ENCODE data around the gene TCF12. TPM values are rescaled to one million over a fixed set of nuclear protein-coding genes. Genes with fewer than 3 reads are reported as not detected.

TCF12 gene
- polyA plus RNA-seq (2013, experiment 1 of 2), result 79.2 TPM
- polyA plus RNA-seq (2013, experiment 2 of 2), result 81.9 TPM

DNA sequence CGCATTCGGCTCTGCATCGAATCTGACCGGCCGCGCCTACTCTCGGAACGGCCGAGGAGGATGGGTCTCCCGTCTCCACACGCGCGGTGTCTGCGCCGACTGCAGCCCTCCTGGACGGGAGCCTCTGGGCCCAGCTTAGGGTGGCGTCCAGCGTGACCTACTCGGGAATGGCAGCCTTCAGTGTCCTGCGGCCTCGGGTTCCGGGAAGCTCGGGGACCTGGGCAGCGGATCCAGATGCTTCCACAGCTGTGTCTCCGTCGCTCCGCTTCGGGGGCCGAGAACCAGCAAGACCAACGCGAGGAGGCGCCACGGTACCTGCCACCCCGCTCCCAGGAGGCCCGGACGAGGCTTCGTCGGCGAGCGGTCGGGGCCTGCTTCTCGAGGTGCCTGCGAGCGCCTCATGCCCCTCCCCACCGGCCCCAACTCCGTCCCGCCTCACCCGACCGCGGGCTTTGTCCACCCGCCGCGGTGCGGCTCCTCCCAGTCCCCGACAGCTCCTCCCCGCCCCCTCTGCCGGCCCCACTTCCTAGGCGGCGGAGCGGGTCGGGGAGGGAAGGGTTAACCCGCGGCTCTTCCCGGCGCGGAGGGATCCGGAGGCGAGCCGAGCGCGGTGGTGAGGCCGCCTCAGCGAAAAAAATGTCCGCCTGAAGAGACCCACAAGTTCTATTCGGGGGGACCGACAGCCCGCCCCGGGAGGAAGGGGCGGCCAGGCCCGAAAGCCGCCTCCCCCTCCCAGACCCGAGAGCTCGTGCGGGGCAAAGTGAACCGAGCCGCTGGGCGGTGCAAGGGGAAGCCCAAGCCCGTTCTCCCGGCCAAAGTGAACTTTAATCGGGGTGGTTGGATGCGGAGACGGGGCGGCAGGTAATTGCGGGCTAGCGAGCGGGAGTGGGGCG is at the start of gene TCF12:
Gene TCF12 (plus strand): TSS at position 599 of the 893 bp plus-strand sequence. CDS start 1,270 bp downstream, outside the sequence.
- peak within 1 kb of the TSS; percentile 98 for H2AK5ac ChIP-seq (ENCODE audit: low read depth, low read length)
- no CpG with 5 or more reads among the region's 97 CpGs for WGBS, 2 donors (ENCODE audit: extremely low coverage in 2 of 2, insufficient read length in 2 of 2, insufficient replicate concordance in 1 of 2)
- H2BK15ac ChIP-seq (ENCODE audit: low read length), result peak within 1 kb of the TSS; percentile 97
- peak within 1 kb of the TSS; percentile 100 for H2BK120ac ChIP-seq (ENCODE audit: low read depth, low read length)
- DNase-seq (ENCODE audit: low spot score), result peak; percentile 97
- H3K27me3 ChIP-seq (ENCODE audit: control insufficient read depth in 3 of 3, insufficient read depth in 3 of 3, low read depth in 1 of 3, low read length in 3 of 3), result no peaks in the 10 kb centered on the region
- H3K79me1 ChIP-seq (ENCODE audit: low read depth, low read length), result peaks cover 3% of the 10 kb centered on the region
- H4K91ac ChIP-seq (ENCODE audit: low read depth, low read length, poor library complexity), result peak within 1 kb of the TSS; percentile 72
- peak within 1 kb of the TSS; percentile 66 for H4K8ac ChIP-seq (ENCODE audit: low read depth, low read length)
- peak within 1 kb of the TSS; percentile 97 for H3K9ac ChIP-seq (ENCODE audit: low read depth, low read length, poor library complexity)
- H2BK5ac ChIP-seq (ENCODE audit: low read length), result peak within 1 kb of the TSS; percentile 99
- peak within 1 kb of the TSS; percentile 69 for H3K4me2 ChIP-seq (ENCODE audit: insufficient read depth, low read length, poor library complexity, severe bottlenecking)
- peak within 1 kb of the TSS; percentile 94 for H2AFZ ChIP-seq (ENCODE audit: low read length)
- peaks cover 5 to 8% of the 10 kb centered on the region in 2 donors for H3K9me3 ChIP-seq (replicated peaks in 1 of 2; ENCODE audit: control insufficient read depth in 2 of 2, insufficient read depth in 1 of 2, low read depth in 1 of 2, low read length in 2 of 2)
- peak within 1 kb of the TSS; percentile 100 for H3K18ac ChIP-seq (ENCODE audit: low read length)
- peak within 1 kb of the TSS; percentile 89 for H3K4ac ChIP-seq (ENCODE audit: low read length)
- H3K14ac ChIP-seq (ENCODE audit: low read length), result peak within 1 kb of the TSS; percentile 97
- peak within 1 kb of the TSS; percentile 86 for H3K23ac ChIP-seq (ENCODE audit: low read depth, low read length, poor library complexity)
- H3K27ac ChIP-seq (replicated peaks; ENCODE audit: low read length), result peak within 1 kb of the TSS; percentile 95
- peak within 1 kb of the TSS; percentile 87 for H2BK12ac ChIP-seq (ENCODE audit: low read length)
- peaks cover 0 to 34% of the 10 kb centered on the region in 2 donors for H3K36me3 ChIP-seq (replicated peaks in 1 of 2; ENCODE audit: control insufficient read depth in 2 of 2, insufficient read depth in 2 of 2, low read length in 2 of 2)
- peaks cover 5 to 12% of the 10 kb centered on the region in 2 donors for H3K4me1 ChIP-seq (ENCODE audit: control insufficient read depth in 2 of 2, insufficient read depth in 1 of 2, low read depth in 1 of 2, low read length in 2 of 2)
- H3K4me3 ChIP-seq (ENCODE audit: low read length in 2 of 2), result peak within 1 kb of the TSS; percentile 80 to 100

- H2BK120ac ChIP-seq (ENCODE audit: low read depth, low read length), result no peak overlapping the region
- no peak overlapping the region for H3K4me2 ChIP-seq (ENCODE audit: insufficient read depth, low read length, poor library complexity, severe bottlenecking)
- no peak overlapping the region for H3K9ac ChIP-seq (ENCODE audit: low read depth, low read length, poor library complexity)
- no peak overlapping the region for H3K4ac ChIP-seq (ENCODE audit: low read length)
- H4K91ac ChIP-seq (ENCODE audit: low read depth, low read length, poor library complexity), result no peak overlapping the region
- no peak overlapping the region for H4K8ac ChIP-seq (ENCODE audit: low read depth, low read length)
- H2AK5ac ChIP-seq (ENCODE audit: low read depth, low read length), result no peak overlapping the region
- no peak overlapping the region for H2BK5ac ChIP-seq (ENCODE audit: low read length)
- no peak overlapping the region for H3K27ac ChIP-seq (replicated peaks; ENCODE audit: low read length)
- no peak overlapping the region for H3K18ac ChIP-seq (ENCODE audit: low read length)
- no CpG with 5 or more reads among the region's 3 CpGs for WGBS, 2 donors (ENCODE audit: extremely low coverage in 2 of 2, insufficient read length in 2 of 2, insufficient replicate concordance in 1 of 2)
- DNase-seq (ENCODE audit: low spot score), result no peak
- no peak overlapping the region for H2BK15ac ChIP-seq (ENCODE audit: low read length)
- H3K79me1 ChIP-seq (ENCODE audit: low read depth, low read length), result no peaks in the 10 kb centered on the region
- H3K27me3 ChIP-seq (ENCODE audit: control insufficient read depth in 3 of 3, insufficient read depth in 3 of 3, low read depth in 1 of 3, low read length in 3 of 3), result no peaks in the 10 kb centered on the region
- peaks cover 2 to 13% of the 10 kb centered on the region in 2 donors for H3K4me1 ChIP-seq (ENCODE audit: control insufficient read depth in 2 of 2, insufficient read depth in 1 of 2, low read depth in 1 of 2, low read length in 2 of 2)
- no peak overlapping the region for H2BK12ac ChIP-seq (ENCODE audit: low read length)
- H3K14ac ChIP-seq (ENCODE audit: low read length), result no peak overlapping the region
- H3K4me3 ChIP-seq (ENCODE audit: low read length in 2 of 2), result no peak overlapping the region
- H3K23ac ChIP-seq (ENCODE audit: low read depth, low read length, poor library complexity), result no peak overlapping the region
- H3K9me3 ChIP-seq (replicated peaks in 1 of 2; ENCODE audit: control insufficient read depth in 2 of 2, insufficient read depth in 1 of 2, low read depth in 1 of 2, low read length in 2 of 2), result no peaks in the 10 kb centered on the region
- H3K36me3 ChIP-seq (replicated peaks in 1 of 2; ENCODE audit: control insufficient read depth in 2 of 2, insufficient read depth in 2 of 2, low read length in 2 of 2), result no peaks in the 10 kb centered on the region
- no peak overlapping the region for H2AFZ ChIP-seq (ENCODE audit: low read length)
Observed at GRCh38 chr15:56869573-56869972, 48.9 kb upstream of the TCF12 start.

GRCh38 chr15:56871185-56871584 is 47.3 kb upstream of the TCF12 start:
- Histone ChIP-seq H2BK12ac (ENCODE audit: low read length) (no peak overlapping the region), H3K9me3 (replicated peaks in 1 of 2; ENCODE audit: control insufficient read depth in 2 of 2, insufficient read depth in 1 of 2, low read depth in 1 of 2, low read length in 2 of 2) (no peaks in the 10 kb centered on the region), H2BK120ac (ENCODE audit: low read depth, low read length) (no peak overlapping the region), H2BK5ac (ENCODE audit: low read length) (no peak overlapping the region), H3K18ac (ENCODE audit: low read length) (no peak overlapping the region), H2AK5ac (ENCODE audit: low read depth, low read length) (no peak overlapping the region), H3K23ac (ENCODE audit: low read depth, low read length, poor library complexity) (no peak overlapping the region), H3K14ac (ENCODE audit: low read length) (no peak overlapping the region), H3K36me3 (replicated peaks in 1 of 2; ENCODE audit: control insufficient read depth in 2 of 2, insufficient read depth in 2 of 2, low read length in 2 of 2) (no peaks in the 10 kb centered on the region), H2AFZ (ENCODE audit: low read length) (peak overlapping the region; percentile 24), H2BK15ac (ENCODE audit: low read length) (no peak overlapping the region), H3K4me3 (ENCODE audit: low read length in 2 of 2) (no peak overlapping the region), H3K4ac (ENCODE audit: low read length) (no peak overlapping the region), H3K79me1 (ENCODE audit: low read depth, low read length) (no peaks in the 10 kb centered on the region), H4K91ac (ENCODE audit: low read depth, low read length, poor library complexity) (no peak overlapping the region), H3K4me1 (ENCODE audit: control insufficient read depth in 2 of 2, insufficient read depth in 1 of 2, low read depth in 1 of 2, low read length in 2 of 2) (peaks cover 2 to 13% of the 10 kb centered on the region in 2 donors), H3K27ac (replicated peaks; ENCODE audit: low read length) (no peak overlapping the region), H3K27me3 (ENCODE audit: control insufficient read depth in 3 of 3, insufficient read depth in 3 of 3, low read depth in 1 of 3, low read length in 3 of 3) (no peaks in the 10 kb centered on the region), H3K4me2 (ENCODE audit: insufficient read depth, low read length, poor library complexity, severe bottlenecking) (no peak overlapping the region), H3K9ac (ENCODE audit: low read depth, low read length, poor library complexity) (no peak overlapping the region), H4K8ac (ENCODE audit: low read depth, low read length) (no peak overlapping the region)
- no peak for DNase-seq (ENCODE audit: low spot score)
- no CpG with 5 or more reads among the region's 1 CpG for WGBS, 2 donors (ENCODE audit: extremely low coverage in 2 of 2, insufficient read length in 2 of 2, insufficient replicate concordance in 1 of 2)

GRCh38 chr15:56871867-56872266 is 46.6 kb upstream of the TCF12 start:
- Histone ChIP-seq H2BK5ac (ENCODE audit: low read length) (no peak overlapping the region), H4K8ac (ENCODE audit: low read depth, low read length) (no peak overlapping the region), H3K4ac (ENCODE audit: low read length) (no peak overlapping the region), H2BK120ac (ENCODE audit: low read depth, low read length) (no peak overlapping the region), H3K27me3 (ENCODE audit: control insufficient read depth in 3 of 3, insufficient read depth in 3 of 3, low read depth in 1 of 3, low read length in 3 of 3) (no peaks in the 10 kb centered on the region), H4K91ac (ENCODE audit: low read depth, low read length, poor library complexity) (no peak overlapping the region), H3K4me1 (ENCODE audit: control insufficient read depth in 2 of 2, insufficient read depth in 1 of 2, low read depth in 1 of 2, low read length in 2 of 2) (peaks cover 2 to 13% of the 10 kb centered on the region in 2 donors), H2AFZ (ENCODE audit: low read length) (peak overlapping the region; percentile 73), H2BK15ac (ENCODE audit: low read length) (no peak overlapping the region), H2AK5ac (ENCODE audit: low read depth, low read length) (no peak overlapping the region), H3K14ac (ENCODE audit: low read length) (no peak overlapping the region), H3K23ac (ENCODE audit: low read depth, low read length, poor library complexity) (no peak overlapping the region), H2BK12ac (ENCODE audit: low read length) (no peak overlapping the region), H3K79me1 (ENCODE audit: low read depth, low read length) (no peaks in the 10 kb centered on the region), H3K36me3 (replicated peaks in 1 of 2; ENCODE audit: control insufficient read depth in 2 of 2, insufficient read depth in 2 of 2, low read length in 2 of 2) (no peaks in the 10 kb centered on the region), H3K9ac (ENCODE audit: low read depth, low read length, poor library complexity) (no peak overlapping the region), H3K27ac (replicated peaks; ENCODE audit: low read length) (no peak overlapping the region), H3K18ac (ENCODE audit: low read length) (no peak overlapping the region), H3K4me3 (ENCODE audit: low read length in 2 of 2) (no peak overlapping the region), H3K9me3 (replicated peaks in 1 of 2; ENCODE audit: control insufficient read depth in 2 of 2, insufficient read depth in 1 of 2, low read depth in 1 of 2, low read length in 2 of 2) (no peaks in the 10 kb centered on the region), H3K4me2 (ENCODE audit: insufficient read depth, low read length, poor library complexity, severe bottlenecking) (no peak overlapping the region)
- no peak for DNase-seq (ENCODE audit: low spot score)
- no CpG with 5 or more reads among the region's 4 CpGs for WGBS, 2 donors (ENCODE audit: extremely low coverage in 2 of 2, insufficient read length in 2 of 2, insufficient replicate concordance in 1 of 2)

Measured in neuronal stem cell (in vitro differentiated cells).